HG03139 (cell line): ENCODE results near the gene GPR3.
"Not testable (repeated sequence)": the region's sequence is repeated elsewhere in the genome, so short reads cannot be mapped to it uniquely, and the experiment has no call there.

Experiments
- ATAC-seq: cut with Tn5 transposase; IDR thresholded peaks from one replicate; pipeline ENCODE4 v1.9.1; 2021; ENCODE audit not compliant: unreplicated experiment

The GPR3 gene

GRCh38 chr1:27418326-27419185 lies 26.1 kb downstream of the GPR3 start:
- no peak for ATAC-seq

GRCh38 chr1:27423709-27424108 lies 31.3 kb downstream of the GPR3 start:
- ATAC-seq = no peak

- no peak for ATAC-seq
These were observed 34.9 kb downstream of the GPR3 start for GRCh38 chr1:27427329-27427728.

- no peak for ATAC-seq
These were observed 35.4 kb downstream of the GPR3 start for GRCh38 chr1:27427816-27428315.

GRCh38 chr1:27428316-27429028 lies 36.0 kb downstream of the GPR3 start:
- ATAC-seq = no peak

GRCh38 chr1:27429029-27429425 lies 36.6 kb downstream of the GPR3 start:
- no peak for ATAC-seq

GRCh38 chr1:27430903-27431600 lies 38.6 kb downstream of the GPR3 start:
- ATAC-seq = no peak

- no peak for ATAC-seq
These were observed 39.1 kb downstream of the GPR3 start for GRCh38 chr1:27431601-27431940.

- ATAC-seq = not testable (repeated sequence)
These were observed 40.3 kb downstream of the GPR3 start for GRCh38 chr1:27432725-27433124.

- ATAC-seq = no peak
These were observed 41.3 kb downstream of the GPR3 start for GRCh38 chr1:27433706-27434105.

- ATAC-seq = no peak
These were observed 43.3 kb downstream of the GPR3 start for GRCh38 chr1:27435566-27436203.

GRCh38 chr1:27436204-27437159 lies 44.1 kb downstream of the GPR3 start:
- ATAC-seq = no peak

- no peak for ATAC-seq
These were observed 46.2 kb downstream of the GPR3 start for GRCh38 chr1:27438621-27439061.

- no peak for ATAC-seq
These were observed 46.7 kb downstream of the GPR3 start for GRCh38 chr1:27439150-27439549.

- ATAC-seq = no peak
These were observed 52.2 kb downstream of the GPR3 start for GRCh38 chr1:27444632-27445031.
